SK-N-SH (cell line): ENCODE results near the gene LRRFIP2. TPM values are rescaled to one million over a fixed set of nuclear protein-coding genes. Genes with fewer than 3 reads are reported as not detected.
A peak's percentile ranks its signal among the peaks of the same experiment; 100 is the strongest.

Experiments used
- CTCF ChIA-PET: fragments of 300-600, 350-600 bp; formaldehyde crosslinking; extraction: SDS; loops from one replicate; lab custom pipeline; 2021; lab: Yijun Ruan, JAX
- POLR2A ChIA-PET: fragments of 350-600 bp; sonication (Branson Sonifier 250); formaldehyde crosslinking; extraction: SDS; loops from one replicate; lab custom pipeline; 2020; ENCODE audit warnings: antibody characterized with exemption, inconsistent platforms; lab: Yijun Ruan, JAX
- DNase-seq: peaks from one replicate; pipeline ENCODE4 v3.0.0; 2012
- H2AFZ ChIP-seq: fragments of 200-600 bp; sonication (generic); 2 replicates; pipeline ENCODE4 v1.8.1; 2016; ENCODE audit warnings: antibody characterized with exemption, mild to moderate bottlenecking, low read depth
- H3F3A ChIP-seq: fragments of 200-600 bp; sonication (generic); replicated peaks from 2 replicates; pipeline ENCODE3; 2016; ENCODE audit warnings: antibody characterized with exemption, mild to moderate bottlenecking; ENCODE audit not compliant: insufficient read depth
- H3K27ac ChIP-seq, 2 experiments: fragments of 200-500 bp in 1 of 2; fragments of 200-600 bp in 1 of 2; sonication (Bioruptor generic) in 1 of 2; sonication (generic), shearing (Covaris generic) in 1 of 2; 2 replicates each; pipeline versions ENCODE4 v1.5.1 to v1.6.1; 2014 to 2016; ENCODE audit warnings: low read depth in 2 of 2, inconsistent platforms in 1 of 2, low read length in 1 of 2, mild to moderate bottlenecking in 1 of 2, mixed read lengths in 1 of 2
- H3K27me3 ChIP-seq: fragments of 200-600 bp; sonication (generic), shearing (Covaris generic); 2 replicates; pipeline ENCODE4 v1.6.1; 2016; ENCODE audit warnings: mixed run types; ENCODE audit not compliant: insufficient read depth
- H3K36me3 ChIP-seq, 2 experiments: fragments of 200-500 bp in 1 of 2; fragments of 200-600 bp in 1 of 2; sonication (Bioruptor generic) in 1 of 2; sonication (generic) in 1 of 2; replicated peaks in 1 of 2; 2 replicates each; pipeline versions ENCODE3 to v1.5.1; 2014 to 2016; ENCODE audit warnings: low read length in 1 of 2, mild to moderate bottlenecking in 1 of 2; ENCODE audit not compliant: insufficient read depth in 2 of 2, control insufficient read depth in 1 of 2
- H3K4me1 ChIP-seq, 2 experiments: fragments of 200-500 bp in 1 of 2; fragments of 200-600 bp in 1 of 2; sonication (Bioruptor generic) in 1 of 2; sonication (generic), shearing (Covaris generic) in 1 of 2; 2 replicates each; pipeline versions ENCODE4 v1.5.1 to v1.6.1; 2014 to 2016; ENCODE audit warnings: low read depth in 1 of 2, low read length in 1 of 2, mixed run types in 1 of 2; ENCODE audit not compliant: insufficient read depth in 2 of 2, control insufficient read depth in 1 of 2
- H3K4me2 ChIP-seq: fragments of 200-600 bp; sonication (generic), shearing (Covaris generic); 2 replicates; pipeline ENCODE4 v1.6.1; 2017; ENCODE audit warnings: mixed run types
- H3K4me3 ChIP-seq, 2 experiments: fragments of 200-500 bp in 1 of 2; fragments of 200-600 bp in 1 of 2; sonication (Bioruptor generic) in 1 of 2; sonication (generic), shearing (Covaris generic) in 1 of 2; 2 replicates each; pipeline versions ENCODE4 v1.5.1 to v1.8.1; 2014 to 2016; ENCODE audit warnings: low read depth in 2 of 2, inconsistent platforms in 1 of 2, low read length in 1 of 2, mild to moderate bottlenecking in 1 of 2, mixed read lengths in 1 of 2, moderate library complexity in 1 of 2
- H3K79me2 ChIP-seq: fragments of 200-600 bp; sonication (generic); 2 replicates; pipeline ENCODE4 v1.8.1; 2017; ENCODE audit warnings: mild to moderate bottlenecking; ENCODE audit not compliant: insufficient read depth
- H3K9ac ChIP-seq: fragments of 200-600 bp; sonication (generic); 2 replicates; pipeline ENCODE4 v1.6.1; 2017; ENCODE audit warnings: mixed run types
- H3K9me2 ChIP-seq: fragments of 200-600 bp; sonication (generic); 2 replicates; pipeline ENCODE4 v1.6.1; 2017; ENCODE audit warnings: mixed run types
- H3K9me3 ChIP-seq: fragments of 200-600 bp; sonication (generic); 2 replicates; pipeline ENCODE4 v1.6.1; 2017; ENCODE audit warnings: mixed run types, mild to moderate bottlenecking, moderate library complexity
- H4K20me1 ChIP-seq: fragments of 200-600 bp; sonication (generic); 2 replicates; pipeline ENCODE4 v1.6.1; 2017; ENCODE audit warnings: mild to moderate bottlenecking, mixed run types; ENCODE audit not compliant: insufficient read depth
- EZH2phosphoT487 ChIP-seq: fragments of 200-600 bp; sonication (generic); IDR thresholded peaks from 2 replicates; pipeline ENCODE4 v1.6.1; 2017; ENCODE audit warnings: low read depth, mixed run types, mild to moderate bottlenecking, antibody characterized with exemption, moderate library complexity, borderline replicate concordance
- FOXJ3 ChIP-seq: sonication (generic); formaldehyde crosslinking; IDR thresholded peaks from 2 replicates; pipeline ENCODE4 v1.5.1; 2020; ENCODE audit warnings: mild to moderate bottlenecking, missing genetic modification reagents
- FOXM1 ChIP-seq: IDR thresholded peaks from 2 replicates; pipeline ENCODE4 v1.4.0; 2012; ENCODE audit warnings: low read depth, mild to moderate bottlenecking
- GABPA ChIP-seq: IDR thresholded peaks from 2 replicates; pipeline ENCODE4 v1.4.0; 2012; ENCODE audit warnings: low read depth, mild to moderate bottlenecking
- MEF2A ChIP-seq: IDR thresholded peaks from 2 replicates; pipeline ENCODE4 v1.4.0; 2012; ENCODE audit warnings: low read depth, borderline replicate concordance
- NFIC ChIP-seq: IDR thresholded peaks from 2 replicates; pipeline ENCODE4 v1.4.0; 2012; ENCODE audit warnings: borderline replicate concordance
- NRF1 ChIP-seq: IDR thresholded peaks from 2 replicates; pipeline ENCODE4 v1.6.1; 2012; ENCODE audit warnings: low read depth, mild to moderate bottlenecking, low read length
- POLR2AphosphoS5 ChIP-seq: IDR thresholded peaks from 2 replicates; pipeline ENCODE4 v1.6.1; 2012; ENCODE audit warnings: low read depth, low read length
- SIN3A ChIP-seq: IDR thresholded peaks from 2 replicates; pipeline ENCODE4 v1.6.1; 2012; ENCODE audit warnings: low read depth, mild to moderate bottlenecking, low read length, moderate library complexity, borderline replicate concordance
- TAF1 ChIP-seq: IDR thresholded peaks from 2 replicates; pipeline ENCODE4 v1.6.1; 2012; ENCODE audit warnings: low read depth, mild to moderate bottlenecking, low read length, moderate library complexity, borderline replicate concordance
- TEAD4 ChIP-seq: IDR thresholded peaks from 2 replicates; pipeline ENCODE4 v1.4.0; 2012; ENCODE audit warnings: mild to moderate bottlenecking, borderline replicate concordance; ENCODE audit not compliant: insufficient read depth
- USF1 ChIP-seq: IDR thresholded peaks from 2 replicates; pipeline ENCODE4 v1.4.0; 2012; ENCODE audit warnings: low read depth, borderline replicate concordance
- YY1 ChIP-seq: IDR thresholded peaks from 2 replicates; pipeline ENCODE4 v1.4.0; 2012; ENCODE audit warnings: low read depth, mild to moderate bottlenecking
- ZBTB33 ChIP-seq: IDR thresholded peaks from 2 replicates; pipeline ENCODE4 v1.4.0; 2012; ENCODE audit warnings: low read depth, borderline replicate concordance
- WGBS: methylation state at CpG from one replicate; pipeline ENCODE4 v1.1.6; 2017; ENCODE audit warnings: low lambda C conversion rate; 5-methylcytosine and 5-hydroxymethylcytosine counted together
- polyA plus RNA-seq, 3 experiments: library from polyadenylated mRNA; depleted of rRNA; stranded (reverse); fragments of >200 nt; gene quantifications; 2 replicates each; pipeline ENCODE4 v1.2.3, GENCODE V29; 2012
- TF ChIP-seq, protein P1 (sequence below): fragments of 150-350 bp; IDR thresholded peaks from 2 replicates; pipeline ENCODE4 v1.6.1; 2017; ENCODE audit warnings: antibody characterized with exemption, low read length, low read depth, borderline replicate concordance
- TF ChIP-seq, protein P2 (sequence below): fragments of 150-350 bp; IDR thresholded peaks from 2 replicates; pipeline ENCODE4 v1.6.1; 2016; ENCODE audit warnings: mild to moderate bottlenecking, low read depth, low read length
- TF ChIP-seq, protein P3 (sequence below): IDR thresholded peaks from 2 replicates; pipeline ENCODE4 v1.4.0; 2012; ENCODE audit warnings: low read depth
- TF ChIP-seq, protein P4 (sequence below): IDR thresholded peaks from 2 replicates; pipeline ENCODE4; 2012

LRRFIP2 gene
- polyA plus RNA-seq, 1 of the 3 experiments (the other 2 are of a cell fraction), result 27.2 TPM

DNA sequence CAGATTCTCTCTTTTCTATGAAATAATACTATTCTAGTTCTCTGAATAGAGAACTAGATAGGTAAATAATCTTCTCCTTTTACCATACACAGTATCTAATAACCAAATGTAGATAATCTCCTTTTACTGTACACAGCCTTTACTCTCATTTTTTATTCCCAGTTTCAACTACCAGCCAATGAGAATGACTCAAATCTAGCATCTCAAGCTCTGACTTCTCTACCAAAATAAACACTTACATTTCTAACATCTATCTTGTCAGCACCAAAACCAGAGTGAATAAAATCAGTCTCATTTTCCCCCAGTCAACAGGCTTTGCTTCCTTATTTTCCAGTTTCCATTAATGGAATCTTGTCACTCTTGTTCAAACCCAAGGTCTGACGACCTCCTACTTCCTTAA is 36.9 kb downstream of the LRRFIP2 start:
- Histone ChIP-seq H3K9me3 (no peaks in the 10 kb centered on the region), H3F3A (peaks cover 19% of the 10 kb centered on the region), H3K4me1 (0 out of 4 replicates have a peak, but pooled peaks cover 0 to 8% of the 10 kb centered on the region in 2 experiments), H3K79me2 (peaks cover 77% of the 10 kb centered on the region), H3K27me3 (no peaks in the 10 kb centered on the region), H3K27ac (peak overlapping the region in 1 of 2 experiments; percentile 11; a peak in 1 of 4 replicates), H3K4me3 (no peak overlapping the region), H3K4me2 (no peak overlapping the region), H3K9me2 (no peaks in the 10 kb centered on the region), H3K36me3 (peaks cover 0 to 13% of the 10 kb centered on the region in 2 experiments), H3K9ac (no peak overlapping the region), H4K20me1 (0 out of 2 replicates have a peak, but pooled peaks cover 12% of the 10 kb centered on the region), H2AFZ (no peak overlapping the region)
- DNase-seq, result no peak
- ChIA-PET POLR2A (no interaction called here), CTCF (no interaction called here)
- TF ChIP-seq NFIC (no peak), TAF1 (no peak), FOXJ3 (no peak), EZH2phosphoT487 (no peak), SIN3A (no peak), POLR2AphosphoS5 (no peak), TEAD4 (no peak), USF1 (no peak), FOXM1 (no peak), GABPA (no peak), NRF1 (no peak), YY1 (no peak), ZBTB33 (no peak), MEF2A (no peak)
- TF ChIP-seq, protein P1, sequence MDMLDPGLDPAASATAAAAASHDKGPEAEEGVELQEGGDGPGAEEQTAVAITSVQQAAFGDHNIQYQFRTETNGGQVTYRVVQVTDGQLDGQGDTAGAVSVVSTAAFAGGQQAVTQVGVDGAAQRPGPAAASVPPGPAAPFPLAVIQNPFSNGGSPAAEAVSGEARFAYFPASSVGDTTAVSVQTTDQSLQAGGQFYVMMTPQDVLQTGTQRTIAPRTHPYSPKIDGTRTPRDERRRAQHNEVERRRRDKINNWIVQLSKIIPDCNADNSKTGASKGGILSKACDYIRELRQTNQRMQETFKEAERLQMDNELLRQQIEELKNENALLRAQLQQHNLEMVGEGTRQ, result no peak
- TF ChIP-seq, protein P2, sequence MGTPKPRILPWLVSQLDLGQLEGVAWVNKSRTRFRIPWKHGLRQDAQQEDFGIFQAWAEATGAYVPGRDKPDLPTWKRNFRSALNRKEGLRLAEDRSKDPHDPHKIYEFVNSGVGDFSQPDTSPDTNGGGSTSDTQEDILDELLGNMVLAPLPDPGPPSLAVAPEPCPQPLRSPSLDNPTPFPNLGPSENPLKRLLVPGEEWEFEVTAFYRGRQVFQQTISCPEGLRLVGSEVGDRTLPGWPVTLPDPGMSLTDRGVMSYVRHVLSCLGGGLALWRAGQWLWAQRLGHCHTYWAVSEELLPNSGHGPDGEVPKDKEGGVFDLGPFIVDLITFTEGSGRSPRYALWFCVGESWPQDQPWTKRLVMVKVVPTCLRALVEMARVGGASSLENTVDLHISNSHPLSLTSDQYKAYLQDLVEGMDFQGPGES, result no peak
- TF ChIP-seq, protein P3, sequence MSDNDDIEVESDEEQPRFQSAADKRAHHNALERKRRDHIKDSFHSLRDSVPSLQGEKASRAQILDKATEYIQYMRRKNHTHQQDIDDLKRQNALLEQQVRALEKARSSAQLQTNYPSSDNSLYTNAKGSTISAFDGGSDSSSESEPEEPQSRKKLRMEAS, result no peak
- TF ChIP-seq, protein P4, sequence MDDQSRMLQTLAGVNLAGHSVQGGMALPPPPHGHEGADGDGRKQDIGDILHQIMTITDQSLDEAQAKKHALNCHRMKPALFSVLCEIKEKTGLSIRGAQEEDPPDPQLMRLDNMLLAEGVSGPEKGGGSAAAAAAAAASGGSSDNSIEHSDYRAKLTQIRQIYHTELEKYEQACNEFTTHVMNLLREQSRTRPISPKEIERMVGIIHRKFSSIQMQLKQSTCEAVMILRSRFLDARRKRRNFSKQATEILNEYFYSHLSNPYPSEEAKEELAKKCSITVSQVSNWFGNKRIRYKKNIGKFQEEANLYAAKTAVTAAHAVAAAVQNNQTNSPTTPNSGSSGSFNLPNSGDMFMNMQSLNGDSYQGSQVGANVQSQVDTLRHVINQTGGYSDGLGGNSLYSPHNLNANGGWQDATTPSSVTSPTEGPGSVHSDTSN, result no peak
- WGBS, result 96% methylated on average over 1 of the region's 1 CpG
